Neural progenitor cell (in vitro differentiated cells): ENCODE data around the gene RPL39L.

ENCODE experiments used
- EZH2 ChIP-seq: fragments of 200-600 bp; sonication (generic); IDR thresholded peaks from 2 replicates; pipeline ENCODE4 v1.6.1; 2017; ENCODE audit warnings: antibody characterized with exemption, mild to moderate bottlenecking, moderate library complexity
- EZH2phosphoT487 ChIP-seq: fragments of 200-600 bp; sonication (generic); IDR thresholded peaks from 2 replicates; pipeline ENCODE4 v1.6.1; 2017; ENCODE audit warnings: antibody characterized with exemption
- TF ChIP-seq, protein P1 (sequence below): fragments of 200-600 bp; sonication (generic); IDR thresholded peaks from 2 replicates; pipeline ENCODE4 v1.5.1; 2017; ENCODE audit warnings: antibody characterized with exemption, mild to moderate bottlenecking

GRCh38 chr3:187084126-187084525, 55.2 kb downstream of the RPL39L start:
- TF ChIP-seq, protein P1, sequence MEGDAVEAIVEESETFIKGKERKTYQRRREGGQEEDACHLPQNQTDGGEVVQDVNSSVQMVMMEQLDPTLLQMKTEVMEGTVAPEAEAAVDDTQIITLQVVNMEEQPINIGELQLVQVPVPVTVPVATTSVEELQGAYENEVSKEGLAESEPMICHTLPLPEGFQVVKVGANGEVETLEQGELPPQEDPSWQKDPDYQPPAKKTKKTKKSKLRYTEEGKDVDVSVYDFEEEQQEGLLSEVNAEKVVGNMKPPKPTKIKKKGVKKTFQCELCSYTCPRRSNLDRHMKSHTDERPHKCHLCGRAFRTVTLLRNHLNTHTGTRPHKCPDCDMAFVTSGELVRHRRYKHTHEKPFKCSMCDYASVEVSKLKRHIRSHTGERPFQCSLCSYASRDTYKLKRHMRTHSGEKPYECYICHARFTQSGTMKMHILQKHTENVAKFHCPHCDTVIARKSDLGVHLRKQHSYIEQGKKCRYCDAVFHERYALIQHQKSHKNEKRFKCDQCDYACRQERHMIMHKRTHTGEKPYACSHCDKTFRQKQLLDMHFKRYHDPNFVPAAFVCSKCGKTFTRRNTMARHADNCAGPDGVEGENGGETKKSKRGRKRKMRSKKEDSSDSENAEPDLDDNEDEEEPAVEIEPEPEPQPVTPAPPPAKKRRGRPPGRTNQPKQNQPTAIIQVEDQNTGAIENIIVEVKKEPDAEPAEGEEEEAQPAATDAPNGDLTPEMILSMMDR: no peak
- no peak for TF ChIP-seq EZH2phosphoT487
- no peak for TF ChIP-seq EZH2
